ENCODE results near the gene ST7. TPM values are rescaled to one million over a fixed set of nuclear protein-coding genes. Genes with fewer than 3 reads are reported as not detected.

ST7 gene
- total and polyA plus RNA-seq, 2 of the 8 experiments (the other 6 are each of a cell fraction or from before 2014, with no cell fraction given): 16.3 to 18.0 TPM

DNA sequence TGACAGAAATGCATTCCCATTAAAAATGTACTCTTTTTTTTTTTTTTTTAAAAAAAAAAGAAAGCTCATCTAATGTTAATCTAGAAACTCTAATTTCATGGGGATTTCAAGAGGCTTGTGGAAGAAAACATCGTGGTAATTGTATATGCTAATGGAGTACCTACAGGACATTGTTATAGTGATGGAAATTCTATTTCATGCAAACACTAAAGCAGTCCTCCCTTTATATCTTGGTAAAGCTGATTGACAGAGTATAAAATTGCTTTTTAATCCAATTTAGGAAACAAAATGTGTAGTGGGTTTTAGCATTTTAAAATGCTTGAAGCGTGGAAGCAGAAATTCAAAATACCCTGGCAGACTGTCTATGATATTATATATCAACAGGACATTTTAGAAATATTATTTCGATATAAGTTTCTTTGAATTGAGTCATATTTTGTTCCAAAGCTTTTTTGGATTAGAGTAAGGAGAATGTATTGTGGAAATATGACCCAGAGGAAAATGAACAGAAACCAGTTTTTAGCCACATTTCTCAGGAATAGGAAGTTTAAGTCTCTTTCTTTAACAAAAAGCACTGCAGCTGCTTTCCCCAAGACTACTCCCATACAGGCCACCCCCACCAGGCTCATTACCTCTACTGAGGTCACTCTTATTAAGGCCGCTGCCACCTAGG, 247.6 kb downstream of the ST7 start:
- WGBS, 2 experiments (ENCODE audit: extremely low coverage in 1 of 2, insufficient coverage in 1 of 2, insufficient read length in 1 of 2, insufficient replicate concordance in 2 of 2, low coverage in 1 of 2, low lambda C conversion rate in 2 of 2, missing lambda C conversion rate in 1 of 2): 88% methylated on average over 4 of the region's 4 CpGs; no CpG with 5 or more reads in 1 of the 2 experiments
- H2BK120ac ChIP-seq (replicated peaks; ENCODE audit: low read depth, low read length): no peak overlapping the region
- no peak overlapping the region for H2AK5ac ChIP-seq (ENCODE audit: low read depth, low read length)
- no peak overlapping the region for H3K18ac ChIP-seq (ENCODE audit: extremely low read depth, low read length)
- no peak for FAIRE-seq
- ChIA-PET POLR2A (ENCODE audit: partially characterized antibody) (interaction anchor here (0.5 kb wide), 1 partner anchor 14 kb away, joined by 4 read pairs; no protein-coding TSS in a partner anchor), CTCF (ENCODE audit: partially characterized antibody) (interaction anchor here (0.6 to 1.6 kb wide), 3 partner anchors 12 to 1827 kb away, joined by 4 to 5 read pairs (median 4); no protein-coding TSS in a partner anchor)
- TF ChIP-seq TEAD4 (IDR thresholded peaks at IDR 0.05; ENCODE audit: low read depth, low read length): no peak
- no peak for TF ChIP-seq CBX8 (IDR thresholded peaks at IDR 0.05; ENCODE audit: borderline replicate concordance, low read depth, low read length)
- no peak for TF ChIP-seq SUZ12 (IDR thresholded peaks at IDR 0.05; ENCODE audit: low read length)
- no peak for TF ChIP-seq CREB1 (IDR thresholded peaks at IDR 0.05)
- TF ChIP-seq GABPA (IDR thresholded peaks at IDR 0.05; ENCODE audit: borderline replicate concordance, insufficient read depth, low read length): no peak
- no peak for TF ChIP-seq SRF (IDR thresholded peaks at IDR 0.05; ENCODE audit: low read depth, low read length)
- TF ChIP-seq SIN3A (conservative IDR thresholded peaks at IDR 0.05 in 1 of 2, IDR thresholded peaks at IDR 0.05 in 1 of 2; ENCODE audit: low read depth in 1 of 2, low read length in 2 of 2): no peak
- no peak for TF ChIP-seq JUND (IDR thresholded peaks at IDR 0.05; ENCODE audit: low read length)
- TF ChIP-seq, protein P1, sequence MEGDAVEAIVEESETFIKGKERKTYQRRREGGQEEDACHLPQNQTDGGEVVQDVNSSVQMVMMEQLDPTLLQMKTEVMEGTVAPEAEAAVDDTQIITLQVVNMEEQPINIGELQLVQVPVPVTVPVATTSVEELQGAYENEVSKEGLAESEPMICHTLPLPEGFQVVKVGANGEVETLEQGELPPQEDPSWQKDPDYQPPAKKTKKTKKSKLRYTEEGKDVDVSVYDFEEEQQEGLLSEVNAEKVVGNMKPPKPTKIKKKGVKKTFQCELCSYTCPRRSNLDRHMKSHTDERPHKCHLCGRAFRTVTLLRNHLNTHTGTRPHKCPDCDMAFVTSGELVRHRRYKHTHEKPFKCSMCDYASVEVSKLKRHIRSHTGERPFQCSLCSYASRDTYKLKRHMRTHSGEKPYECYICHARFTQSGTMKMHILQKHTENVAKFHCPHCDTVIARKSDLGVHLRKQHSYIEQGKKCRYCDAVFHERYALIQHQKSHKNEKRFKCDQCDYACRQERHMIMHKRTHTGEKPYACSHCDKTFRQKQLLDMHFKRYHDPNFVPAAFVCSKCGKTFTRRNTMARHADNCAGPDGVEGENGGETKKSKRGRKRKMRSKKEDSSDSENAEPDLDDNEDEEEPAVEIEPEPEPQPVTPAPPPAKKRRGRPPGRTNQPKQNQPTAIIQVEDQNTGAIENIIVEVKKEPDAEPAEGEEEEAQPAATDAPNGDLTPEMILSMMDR (IDR thresholded peaks at IDR 0.05; ENCODE audit: control extremely low read depth in 1 of 3, insufficient read depth in 1 of 3, low read depth in 1 of 3, low read length in 3 of 3): no peak
- no peak for TF ChIP-seq TCF12 (IDR thresholded peaks at IDR 0.05; ENCODE audit: low read depth, low read length)
- no peak overlapping the region for H3K27ac ChIP-seq (ENCODE audit: low read depth, low read length)
- no peaks in the 10 kb centered on the region for H3K36me3 ChIP-seq (ENCODE audit: control insufficient read depth in 2 of 4, insufficient read depth in 4 of 4, low read length in 3 of 4)
- H2BK20ac ChIP-seq (ENCODE audit: low read length): no peak overlapping the region
- H3K4me3 ChIP-seq (ENCODE audit: extremely low read depth in 1 of 4, insufficient read depth in 2 of 4, low read depth in 3 of 4, low read length in 4 of 4): no peak overlapping the region
- no peak overlapping the region for H3K56ac ChIP-seq (replicated peaks; ENCODE audit: insufficient read length, low read depth, low read length)
- H3K79me2 ChIP-seq (ENCODE audit: control insufficient read depth in 1 of 2, insufficient read depth in 2 of 2, low read length in 2 of 2): no peaks in the 10 kb centered on the region
- no peak overlapping the region for H4K91ac ChIP-seq (replicated peaks; ENCODE audit: insufficient read length, low read length)
- H3K4me2 ChIP-seq (ENCODE audit: insufficient read depth in 1 of 2, low read depth in 2 of 2, low read length in 2 of 2): no peak overlapping the region
- no peak overlapping the region for H3K4ac ChIP-seq (replicated peaks; ENCODE audit: insufficient read length, low read depth, low read length)
- no peaks in the 10 kb centered on the region for H3K9me3 ChIP-seq (ENCODE audit: insufficient read depth in 2 of 2, low read depth in 1 of 2, low read length in 1 of 2)
- H4K20me1 ChIP-seq (replicated peaks in 1 of 2; ENCODE audit: control insufficient read depth in 1 of 2, insufficient read depth in 2 of 2, low read length in 2 of 2): no peaks in the 10 kb centered on the region
- no peak overlapping the region for H2BK12ac ChIP-seq (ENCODE audit: low read depth, low read length)
- H3K14ac ChIP-seq (ENCODE audit: insufficient read length): no peak overlapping the region
- H3K27me3 ChIP-seq (replicated peaks in 1 of 4; ENCODE audit: control insufficient read depth in 3 of 4, extremely low read depth in 1 of 4, insufficient read depth in 3 of 4, low read length in 3 of 4): no peaks in the 10 kb centered on the region
- H3K23me2 ChIP-seq (ENCODE audit: low read depth, low read length): no peaks in the 10 kb centered on the region
- H3K4me1 ChIP-seq (replicated peaks in 1 of 4; ENCODE audit: control insufficient read depth in 3 of 4, insufficient read depth in 4 of 4, low read length in 3 of 4): peaks cover 0 to 4% (median 2%) of the 10 kb centered on the region in 4 experiments; a peak in 3 of 7 replicates
- H4K8ac ChIP-seq (ENCODE audit: extremely low read depth, insufficient read depth, low read length): no peak overlapping the region
- H3K23ac ChIP-seq (ENCODE audit: insufficient read length): no peak overlapping the region
- H2BK15ac ChIP-seq (ENCODE audit: low read length): no peak overlapping the region
- DNase-seq (ENCODE audit: low read depth in 1 of 2, low spot score in 2 of 2): no peak
- no peaks in the 10 kb centered on the region for H3K79me1 ChIP-seq (ENCODE audit: low read depth, low read length)
- no peak overlapping the region for H4K5ac ChIP-seq (ENCODE audit: insufficient read length, low read depth, low read length)
- H3K9ac ChIP-seq (replicated peaks in 1 of 4; ENCODE audit: extremely low read depth in 1 of 4, low read depth in 3 of 4, low read length in 3 of 4): no peak overlapping the region
- H2BK5ac ChIP-seq (ENCODE audit: low read depth, low read length): no peak overlapping the region
- H2AFZ ChIP-seq (ENCODE audit: low read length): no peak overlapping the region

Data from H1 (cell line).